HEK293 (cell line): ENCODE data around the gene FEM1A.

ENCODE experiments used
- BCL11A ChIP-seq: fragments of 450-650 bp; formaldehyde crosslinking; IDR thresholded peaks from 2 replicates; pipeline ENCODE4 v1.5.1; 2016; ENCODE audit warnings: low read depth, missing biosample characterization, missing genetic modification characterization
- CTCF ChIP-seq: fragments of 450-650 bp; formaldehyde crosslinking; IDR thresholded peaks from 2 replicates; pipeline ENCODE4 v1.5.1; 2016; ENCODE audit warnings: missing biosample characterization, missing genetic modification characterization
- TCF7L2 ChIP-seq: IDR thresholded peaks from 2 replicates; pipeline ENCODE4 v1.6.1; 2011; ENCODE audit warnings: low read depth, mild to moderate bottlenecking, inconsistent platforms, low read length, moderate library complexity, borderline replicate concordance
- YY1 ChIP-seq: fragments of 450-650 bp; formaldehyde crosslinking; IDR thresholded peaks from 2 replicates; pipeline ENCODE4 v1.5.1; 2018; ENCODE audit warnings: missing biosample characterization, missing genetic modification characterization
- ZBTB1 ChIP-seq: fragments of 450-650 bp; formaldehyde crosslinking; IDR thresholded peaks from 2 replicates; pipeline ENCODE4 v1.5.1; 2016; ENCODE audit warnings: missing biosample characterization, missing genetic modification characterization
- ZBTB7A ChIP-seq: fragments of 450-650 bp; formaldehyde crosslinking; IDR thresholded peaks from 2 replicates; pipeline ENCODE4 v1.5.1; 2016; ENCODE audit warnings: low read depth, missing biosample characterization, missing genetic modification characterization
- ZFP37 ChIP-seq: fragments of 450-650 bp; formaldehyde crosslinking; IDR thresholded peaks from 2 replicates; pipeline ENCODE4 v1.5.1; 2016; ENCODE audit warnings: missing biosample characterization, missing genetic modification characterization
- ZIC2 ChIP-seq: fragments of 450-650 bp; formaldehyde crosslinking; IDR thresholded peaks from 2 replicates; pipeline ENCODE4 v1.5.1; 2016; ENCODE audit warnings: missing biosample characterization, missing genetic modification characterization
- ZNF670 ChIP-seq: fragments of 450-650 bp; formaldehyde crosslinking; IDR thresholded peaks from 2 replicates; pipeline ENCODE4 v1.5.1; 2016; ENCODE audit warnings: missing biosample characterization, missing genetic modification characterization, low read depth
- ZNF776 ChIP-seq: fragments of 450-650 bp; formaldehyde crosslinking; IDR thresholded peaks from 2 replicates; pipeline ENCODE4 v1.5.0; 2017; ENCODE audit warnings: missing biosample characterization, missing genetic modification characterization, borderline replicate concordance
- ZNF830 ChIP-seq: fragments of 450-650 bp; IDR thresholded peaks from 2 replicates; pipeline ENCODE4 v1.5.0; 2018; ENCODE audit warnings: missing biosample characterization, missing genetic modification characterization, low read depth, mild to moderate bottlenecking, moderate library complexity
- TF ChIP-seq, protein P1 (sequence below): fragments of 450-650 bp; formaldehyde crosslinking; IDR thresholded peaks from 2 replicates; pipeline ENCODE4 v1.5.1; 2017; ENCODE audit warnings: missing biosample characterization, missing genetic modification characterization
- TF ChIP-seq, protein P2 (sequence below): fragments of 450-650 bp; formaldehyde crosslinking; IDR thresholded peaks from 2 replicates; pipeline ENCODE4 v1.5.1; 2016; ENCODE audit warnings: missing biosample characterization, missing genetic modification characterization

- TF ChIP-seq CTCF (tag by site-specific recombination) (no peak), TCF7L2 (no peak), ZBTB7A (tag by site-specific recombination) (no peak), ZFP37 (tag by site-specific recombination) (no peak), ZNF830 (tag by site-specific recombination) (no peak), ZNF670 (tag by site-specific recombination) (no peak), BCL11A (tag by site-specific recombination) (no peak), ZNF776 (tag by site-specific recombination) (no peak), ZBTB1 (tag by site-specific recombination) (no peak), ZIC2 (tag by site-specific recombination) (no peak), YY1 (tag by site-specific recombination) (no peak)
- TF ChIP-seq, protein P1, sequence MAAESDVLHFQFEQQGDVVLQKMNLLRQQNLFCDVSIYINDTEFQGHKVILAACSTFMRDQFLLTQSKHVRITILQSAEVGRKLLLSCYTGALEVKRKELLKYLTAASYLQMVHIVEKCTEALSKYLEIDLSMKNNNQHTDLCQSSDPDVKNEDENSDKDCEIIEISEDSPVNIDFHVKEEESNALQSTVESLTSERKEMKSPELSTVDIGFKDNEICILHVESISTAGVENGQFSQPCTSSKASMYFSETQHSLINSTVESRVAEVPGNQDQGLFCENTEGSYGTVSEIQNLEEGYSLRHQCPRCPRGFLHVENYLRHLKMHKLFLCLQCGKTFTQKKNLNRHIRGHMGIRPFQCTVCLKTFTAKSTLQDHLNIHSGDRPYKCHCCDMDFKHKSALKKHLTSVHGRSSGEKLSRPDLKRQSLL (tag by site-specific recombination): no peak
- TF ChIP-seq, protein P2, sequence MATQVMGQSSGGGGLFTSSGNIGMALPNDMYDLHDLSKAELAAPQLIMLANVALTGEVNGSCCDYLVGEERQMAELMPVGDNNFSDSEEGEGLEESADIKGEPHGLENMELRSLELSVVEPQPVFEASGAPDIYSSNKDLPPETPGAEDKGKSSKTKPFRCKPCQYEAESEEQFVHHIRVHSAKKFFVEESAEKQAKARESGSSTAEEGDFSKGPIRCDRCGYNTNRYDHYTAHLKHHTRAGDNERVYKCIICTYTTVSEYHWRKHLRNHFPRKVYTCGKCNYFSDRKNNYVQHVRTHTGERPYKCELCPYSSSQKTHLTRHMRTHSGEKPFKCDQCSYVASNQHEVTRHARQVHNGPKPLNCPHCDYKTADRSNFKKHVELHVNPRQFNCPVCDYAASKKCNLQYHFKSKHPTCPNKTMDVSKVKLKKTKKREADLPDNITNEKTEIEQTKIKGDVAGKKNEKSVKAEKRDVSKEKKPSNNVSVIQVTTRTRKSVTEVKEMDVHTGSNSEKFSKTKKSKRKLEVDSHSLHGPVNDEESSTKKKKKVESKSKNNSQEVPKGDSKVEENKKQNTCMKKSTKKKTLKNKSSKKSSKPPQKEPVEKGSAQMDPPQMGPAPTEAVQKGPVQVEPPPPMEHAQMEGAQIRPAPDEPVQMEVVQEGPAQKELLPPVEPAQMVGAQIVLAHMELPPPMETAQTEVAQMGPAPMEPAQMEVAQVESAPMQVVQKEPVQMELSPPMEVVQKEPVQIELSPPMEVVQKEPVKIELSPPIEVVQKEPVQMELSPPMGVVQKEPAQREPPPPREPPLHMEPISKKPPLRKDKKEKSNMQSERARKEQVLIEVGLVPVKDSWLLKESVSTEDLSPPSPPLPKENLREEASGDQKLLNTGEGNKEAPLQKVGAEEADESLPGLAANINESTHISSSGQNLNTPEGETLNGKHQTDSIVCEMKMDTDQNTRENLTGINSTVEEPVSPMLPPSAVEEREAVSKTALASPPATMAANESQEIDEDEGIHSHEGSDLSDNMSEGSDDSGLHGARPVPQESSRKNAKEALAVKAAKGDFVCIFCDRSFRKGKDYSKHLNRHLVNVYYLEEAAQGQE (tag by site-specific recombination): no peak
Observed at GRCh38 chr19:4760285-4760650, 31.3 kb upstream of the FEM1A start.
